HL-60 (cell line): ENCODE results near the gene WDR70.

Experiments
- DNase-seq, 2 experiments: peaks; one replicate each; pipeline ENCODE4 v3.0.0-alpha.2; 2010 to 2020; ENCODE audit warnings: low read depth in 1 of 2, low spot score in 1 of 2
- H3K27ac ChIP-seq: fragments of 250-450 bp; sonication (Bioruptor Pico); replicated peaks from 2 replicates; pipeline ENCODE4 v1.5.1; 2020; ENCODE audit warnings: mild to moderate bottlenecking, moderate library complexity
- H3K27me3 ChIP-seq: fragments of 250-450 bp; sonication (Bioruptor Pico); 2 replicates; pipeline ENCODE4 v1.5.1; 2021; ENCODE audit warnings: mild to moderate bottlenecking, moderate library complexity; ENCODE audit not compliant: insufficient read depth, poor library complexity, severe bottlenecking
- H3K4me3 ChIP-seq: replicated peaks from 2 replicates; pipeline ENCODE4 v1.5.1; 2011; ENCODE audit warnings: mild to moderate bottlenecking, control low read depth, low read length; ENCODE audit not compliant: insufficient read depth
- GABPA ChIP-seq: IDR thresholded peaks from 2 replicates; pipeline ENCODE4 v1.6.1; 2012; ENCODE audit warnings: low read depth
- POLR2AphosphoS5 ChIP-seq: IDR thresholded peaks from 2 replicates; pipeline ENCODE4 v1.6.1; 2012; ENCODE audit warnings: low read depth
- SPI1 ChIP-seq: IDR thresholded peaks from 2 replicates; pipeline ENCODE4 v1.6.1; 2012; ENCODE audit warnings: low read depth, mild to moderate bottlenecking, borderline replicate concordance
- TF ChIP-seq, protein P1 (sequence below): IDR thresholded peaks from 2 replicates; pipeline ENCODE4 v1.6.1; 2012; ENCODE audit warnings: low read depth; ENCODE audit not compliant: insufficient replicate concordance
- TF ChIP-seq, protein P2 (sequence below): IDR thresholded peaks from one replicate; pipeline ENCODE4 v1.5.1; 2011; ENCODE audit warnings: low read length, control low read depth, inconsistent platforms; ENCODE audit not compliant: insufficient read depth

WDR70 gene

GRCh38 chr5:37773809-37774208, 394.7 kb downstream of the WDR70 start:
- H3K27ac ChIP-seq = no peak overlapping the region

DNA sequence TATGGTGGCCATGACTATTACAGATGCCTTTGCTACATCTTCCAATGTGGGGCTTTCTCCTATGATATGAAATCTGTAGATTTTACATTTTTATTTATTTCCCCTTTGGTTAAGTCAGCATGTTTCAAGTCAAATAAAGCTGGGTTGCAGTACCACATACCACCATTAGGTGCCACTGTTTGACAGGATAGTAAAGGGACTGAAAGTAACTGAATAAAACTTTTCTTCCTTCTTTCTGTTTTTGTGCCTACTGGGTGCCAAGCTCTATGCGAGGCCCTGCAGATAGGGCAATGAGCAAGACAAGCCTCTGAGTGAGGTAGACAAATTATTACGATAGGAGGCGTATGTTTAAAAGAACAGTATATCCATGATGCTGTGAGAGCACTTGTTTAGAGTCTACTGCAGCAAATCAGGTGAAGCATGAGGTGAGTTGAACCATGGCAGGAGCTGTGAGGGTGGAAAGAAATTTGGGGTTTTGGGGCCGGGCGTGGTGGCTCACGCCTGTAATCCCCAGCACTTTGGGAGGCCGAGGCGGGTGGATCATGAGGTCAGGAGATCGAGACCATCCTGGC, 395.9 kb downstream of the WDR70 start:
- TF ChIP-seq, protein P1, sequence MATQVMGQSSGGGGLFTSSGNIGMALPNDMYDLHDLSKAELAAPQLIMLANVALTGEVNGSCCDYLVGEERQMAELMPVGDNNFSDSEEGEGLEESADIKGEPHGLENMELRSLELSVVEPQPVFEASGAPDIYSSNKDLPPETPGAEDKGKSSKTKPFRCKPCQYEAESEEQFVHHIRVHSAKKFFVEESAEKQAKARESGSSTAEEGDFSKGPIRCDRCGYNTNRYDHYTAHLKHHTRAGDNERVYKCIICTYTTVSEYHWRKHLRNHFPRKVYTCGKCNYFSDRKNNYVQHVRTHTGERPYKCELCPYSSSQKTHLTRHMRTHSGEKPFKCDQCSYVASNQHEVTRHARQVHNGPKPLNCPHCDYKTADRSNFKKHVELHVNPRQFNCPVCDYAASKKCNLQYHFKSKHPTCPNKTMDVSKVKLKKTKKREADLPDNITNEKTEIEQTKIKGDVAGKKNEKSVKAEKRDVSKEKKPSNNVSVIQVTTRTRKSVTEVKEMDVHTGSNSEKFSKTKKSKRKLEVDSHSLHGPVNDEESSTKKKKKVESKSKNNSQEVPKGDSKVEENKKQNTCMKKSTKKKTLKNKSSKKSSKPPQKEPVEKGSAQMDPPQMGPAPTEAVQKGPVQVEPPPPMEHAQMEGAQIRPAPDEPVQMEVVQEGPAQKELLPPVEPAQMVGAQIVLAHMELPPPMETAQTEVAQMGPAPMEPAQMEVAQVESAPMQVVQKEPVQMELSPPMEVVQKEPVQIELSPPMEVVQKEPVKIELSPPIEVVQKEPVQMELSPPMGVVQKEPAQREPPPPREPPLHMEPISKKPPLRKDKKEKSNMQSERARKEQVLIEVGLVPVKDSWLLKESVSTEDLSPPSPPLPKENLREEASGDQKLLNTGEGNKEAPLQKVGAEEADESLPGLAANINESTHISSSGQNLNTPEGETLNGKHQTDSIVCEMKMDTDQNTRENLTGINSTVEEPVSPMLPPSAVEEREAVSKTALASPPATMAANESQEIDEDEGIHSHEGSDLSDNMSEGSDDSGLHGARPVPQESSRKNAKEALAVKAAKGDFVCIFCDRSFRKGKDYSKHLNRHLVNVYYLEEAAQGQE = no peak
- TF ChIP-seq, protein P2, sequence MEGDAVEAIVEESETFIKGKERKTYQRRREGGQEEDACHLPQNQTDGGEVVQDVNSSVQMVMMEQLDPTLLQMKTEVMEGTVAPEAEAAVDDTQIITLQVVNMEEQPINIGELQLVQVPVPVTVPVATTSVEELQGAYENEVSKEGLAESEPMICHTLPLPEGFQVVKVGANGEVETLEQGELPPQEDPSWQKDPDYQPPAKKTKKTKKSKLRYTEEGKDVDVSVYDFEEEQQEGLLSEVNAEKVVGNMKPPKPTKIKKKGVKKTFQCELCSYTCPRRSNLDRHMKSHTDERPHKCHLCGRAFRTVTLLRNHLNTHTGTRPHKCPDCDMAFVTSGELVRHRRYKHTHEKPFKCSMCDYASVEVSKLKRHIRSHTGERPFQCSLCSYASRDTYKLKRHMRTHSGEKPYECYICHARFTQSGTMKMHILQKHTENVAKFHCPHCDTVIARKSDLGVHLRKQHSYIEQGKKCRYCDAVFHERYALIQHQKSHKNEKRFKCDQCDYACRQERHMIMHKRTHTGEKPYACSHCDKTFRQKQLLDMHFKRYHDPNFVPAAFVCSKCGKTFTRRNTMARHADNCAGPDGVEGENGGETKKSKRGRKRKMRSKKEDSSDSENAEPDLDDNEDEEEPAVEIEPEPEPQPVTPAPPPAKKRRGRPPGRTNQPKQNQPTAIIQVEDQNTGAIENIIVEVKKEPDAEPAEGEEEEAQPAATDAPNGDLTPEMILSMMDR = peak; percentile 47
- no peak overlapping the region for H3K4me3 ChIP-seq
- H3K27me3 ChIP-seq = no peaks in the 10 kb centered on the region
- no peak overlapping the region for H3K27ac ChIP-seq
- peak in 1 of 2 experiments; percentile 33 for DNase-seq

More at GRCh38 chr5:37773809-37774208, 394.7 kb downstream of the WDR70 start:
- no peak for DNase-seq
- no peaks in the 10 kb centered on the region for H3K27me3 ChIP-seq
- H3K4me3 ChIP-seq = no peak overlapping the region
- TF ChIP-seq GABPA (no peak), SPI1 (no peak), POLR2AphosphoS5 (no peak)
- TF ChIP-seq, protein P1 = no peak
- TF ChIP-seq, protein P2 = no peak

DNA sequence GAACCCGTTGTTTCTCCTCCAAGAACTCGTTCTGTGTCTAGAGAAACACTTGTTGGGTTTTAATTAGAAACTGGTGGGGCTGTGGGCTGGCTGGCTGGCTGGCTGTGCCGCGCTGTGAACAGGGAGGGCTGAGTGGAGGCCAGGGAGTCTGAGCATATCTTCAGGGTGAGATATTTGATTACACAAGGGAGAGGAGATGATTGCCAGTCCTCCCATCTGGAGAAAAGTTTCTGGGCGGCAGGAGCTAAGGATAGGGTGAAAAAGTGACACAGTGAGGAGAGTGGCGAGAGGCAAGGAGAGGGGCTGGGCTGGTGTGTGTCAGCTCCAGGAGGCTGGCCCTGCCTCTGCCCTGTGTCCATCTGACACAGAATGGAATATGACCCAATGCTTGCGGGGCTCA, 397.7 kb downstream of the WDR70 start:
- DNase-seq = no peak
- TF ChIP-seq, protein P2 = no peak
- TF ChIP-seq, protein P1 = no peak
- TF ChIP-seq GABPA (no peak), POLR2AphosphoS5 (no peak), SPI1 (no peak)
- H3K27me3 ChIP-seq = no peaks in the 10 kb centered on the region
- peak overlapping the region; percentile 12; the same call in 1 of the 2 replicates for H3K27ac ChIP-seq
- H3K4me3 ChIP-seq = no peak overlapping the region
